K562 treated with DMSO at 1 percent for 12 hours (cell line): ENCODE measurements around the gene SEC62. TPM values are rescaled to one million over a fixed set of nuclear protein-coding genes. Genes with fewer than 3 reads are reported as not detected.

ENCODE experiments used
- total RNA-seq: library from RNA; unstranded; fragments of 300-600 nt; gene quantifications from 2 replicates; pipeline ENCODE4 v1.2.3, GENCODE V29; 2022; ENCODE audit not compliant: insufficient read depth

The SEC62 gene, protein sequence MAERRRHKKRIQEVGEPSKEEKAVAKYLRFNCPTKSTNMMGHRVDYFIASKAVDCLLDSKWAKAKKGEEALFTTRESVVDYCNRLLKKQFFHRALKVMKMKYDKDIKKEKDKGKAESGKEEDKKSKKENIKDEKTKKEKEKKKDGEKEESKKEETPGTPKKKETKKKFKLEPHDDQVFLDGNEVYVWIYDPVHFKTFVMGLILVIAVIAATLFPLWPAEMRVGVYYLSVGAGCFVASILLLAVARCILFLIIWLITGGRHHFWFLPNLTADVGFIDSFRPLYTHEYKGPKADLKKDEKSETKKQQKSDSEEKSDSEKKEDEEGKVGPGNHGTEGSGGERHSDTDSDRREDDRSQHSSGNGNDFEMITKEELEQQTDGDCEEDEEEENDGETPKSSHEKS
- total RNA-seq, result 39.4 and 46.7 TPM in 2 replicates

DNA sequence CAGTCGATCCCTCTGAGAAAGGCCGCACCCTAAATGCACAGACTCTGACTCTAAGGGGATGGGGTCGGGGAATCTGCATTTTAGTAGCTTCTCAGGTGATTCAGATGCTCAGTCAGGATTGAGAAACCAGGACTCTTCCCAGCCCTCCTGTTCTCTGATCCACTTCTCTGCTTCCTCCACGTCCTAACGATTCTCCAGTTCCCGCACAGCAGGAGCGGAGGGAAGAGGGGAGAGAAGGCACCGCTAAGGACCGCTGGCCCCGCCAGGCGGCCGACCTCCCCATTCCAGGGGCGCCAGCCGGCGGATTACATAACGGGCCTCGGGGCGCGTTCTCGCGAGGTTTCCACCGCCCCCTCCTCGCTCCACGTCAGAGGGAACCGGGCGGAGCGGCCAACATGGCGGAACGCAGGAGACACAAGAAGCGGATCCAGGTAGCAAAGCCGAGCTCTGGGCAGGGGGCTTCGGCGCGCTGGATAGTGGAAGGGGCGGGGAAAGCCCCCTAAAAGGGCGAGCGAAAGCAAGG, at the start of gene SEC62:
Gene SEC62 (plus strand): TSS at position 380 of the 523 bp plus-strand sequence. CDS start 16 bp downstream, at position 396.

DNA sequence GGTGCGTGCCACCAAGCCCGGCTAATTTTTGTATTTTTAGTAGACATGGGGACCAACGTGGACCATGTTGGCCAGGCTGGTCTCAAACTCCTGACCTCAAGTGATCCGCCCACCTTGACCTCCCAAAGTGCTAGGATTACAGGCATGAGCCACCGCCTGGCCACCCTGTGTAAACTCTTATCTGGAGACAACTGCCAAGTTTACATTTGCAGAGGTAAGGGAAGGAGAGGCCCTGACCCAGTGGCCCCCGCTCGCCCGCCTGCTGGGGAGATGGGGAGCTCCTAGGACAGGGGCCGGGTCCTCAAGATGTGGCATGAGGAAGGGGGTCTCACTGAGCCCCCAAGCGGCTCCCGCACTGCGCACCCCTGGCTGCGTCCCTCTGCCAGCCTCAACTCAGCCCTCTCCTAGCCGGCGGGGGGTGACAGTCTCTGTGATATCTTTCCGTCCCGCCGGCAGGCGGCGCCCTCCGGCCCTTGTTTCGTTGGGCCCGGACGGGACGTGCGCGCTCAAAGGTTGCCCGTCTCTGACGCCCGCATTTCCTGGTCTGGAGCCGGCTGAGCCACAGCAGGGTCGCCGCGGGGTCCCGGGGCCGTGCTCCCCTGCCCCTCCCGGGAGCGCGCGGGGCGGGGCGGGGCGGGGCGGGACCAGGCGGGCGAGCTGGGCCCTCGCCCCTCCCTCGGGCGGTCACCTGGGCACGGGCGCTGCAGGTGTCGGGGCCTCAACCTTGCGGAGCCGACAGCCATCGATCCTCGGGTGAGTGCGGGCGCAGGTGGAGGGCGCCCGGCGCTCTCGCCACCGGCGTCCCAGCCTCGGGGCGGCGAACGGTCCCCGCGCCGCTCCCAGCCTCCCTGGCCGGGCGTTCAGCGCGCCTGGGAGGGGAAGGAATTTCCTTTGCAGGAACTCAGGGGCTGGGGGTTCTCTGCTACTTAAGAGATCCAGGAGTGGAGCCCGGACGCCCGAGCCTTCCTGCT, 71.1 kb downstream of the SEC62 start, which contains the start of gene GPR160:
Gene GPR160 (plus strand): TSS at position 533 of the 971 bp plus-strand sequence. CDS start 45,978 bp downstream, outside the sequence.

Other genes with a start within 250 kb of the SEC62 start
- not detected in 2 replicates for gene TERC, start 201.7 kb upstream of the SEC62 start, total RNA-seq
- not detected in 2 replicates for gene ACTRT3, start 197.2 kb upstream of the SEC62 start, total RNA-seq
- gene MYNN, start 193.4 kb upstream of the SEC62 start, total RNA-seq, result 4.3 and 9.0 TPM in 2 replicates
- not detected in 2 replicates for gene LRRIQ4, start 153.9 kb upstream of the SEC62 start, total RNA-seq
- gene LRRC34, start 153.9 kb upstream of the SEC62 start, total RNA-seq, result not detected in 2 replicates
- gene LRRC31, start 96.9 kb upstream of the SEC62 start, total RNA-seq, result not detected in 2 replicates
- not detected in 2 replicates for gene SAMD7, start 55.2 kb upstream of the SEC62 start, total RNA-seq
- 4.9 and 12.4 TPM in 2 replicates for gene GPR160, start 71.2 kb downstream of the SEC62 start, total RNA-seq
- gene PHC3, start 214.9 kb downstream of the SEC62 start, total RNA-seq, result 1.6 and 12.6 TPM in 2 replicates